OCI-LY1 (cell line): ENCODE results near the gene GAK.

ENCODE experiments used
- EZH2 ChIP-seq: fragments of 200-600 bp; sonication (generic), shearing (Covaris generic); IDR thresholded peaks from 2 replicates; pipeline ENCODE4 v1.8.0; 2017; ENCODE audit warnings: borderline replicate concordance, mixed run types, mild to moderate bottlenecking, antibody characterized with exemption, low read length, moderate library complexity, mixed read lengths
- TF ChIP-seq, protein P1 (sequence below): fragments of 200-600 bp; sonication (generic), shearing (Covaris generic); IDR thresholded peaks from 2 replicates; pipeline ENCODE4 v1.5.1; 2017; ENCODE audit warnings: mild to moderate bottlenecking, antibody characterized with exemption, low read length, moderate library complexity, mixed read lengths

DNA sequence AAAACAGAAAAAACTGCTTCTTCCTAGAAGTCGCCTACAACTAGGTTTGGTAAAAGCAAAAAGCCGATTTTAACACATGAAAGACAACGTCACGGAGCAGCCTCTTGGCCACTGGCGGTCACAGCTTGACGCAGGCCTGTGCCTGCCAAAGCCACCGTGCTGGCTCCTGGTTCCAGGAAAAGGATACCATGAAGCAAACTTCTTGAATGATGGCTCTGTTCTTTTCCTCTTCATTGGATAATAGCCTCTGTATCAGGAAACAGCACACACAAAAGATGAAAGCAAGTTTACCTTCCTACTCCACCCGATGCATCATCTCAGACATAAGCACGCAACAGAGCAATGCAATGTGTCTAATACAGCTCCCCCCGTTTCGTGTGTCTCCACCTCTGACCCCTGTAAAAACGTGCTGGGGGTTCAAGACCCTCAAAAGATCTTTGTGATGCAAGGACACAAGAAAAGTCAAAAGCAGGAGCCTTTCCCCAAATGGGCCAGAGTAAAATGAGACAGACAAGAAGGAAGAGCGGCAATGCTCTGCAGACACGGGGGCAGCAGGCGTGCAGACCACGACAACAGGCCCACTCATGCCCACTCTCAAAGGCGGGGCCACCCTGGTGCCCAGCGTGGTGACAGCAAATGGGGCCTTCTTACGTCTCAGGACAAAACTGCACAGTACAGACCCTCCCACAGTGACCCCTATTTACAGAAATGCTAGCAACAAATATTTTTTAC is 19.4 kb downstream of the GAK start:
- TF ChIP-seq, protein P1, sequence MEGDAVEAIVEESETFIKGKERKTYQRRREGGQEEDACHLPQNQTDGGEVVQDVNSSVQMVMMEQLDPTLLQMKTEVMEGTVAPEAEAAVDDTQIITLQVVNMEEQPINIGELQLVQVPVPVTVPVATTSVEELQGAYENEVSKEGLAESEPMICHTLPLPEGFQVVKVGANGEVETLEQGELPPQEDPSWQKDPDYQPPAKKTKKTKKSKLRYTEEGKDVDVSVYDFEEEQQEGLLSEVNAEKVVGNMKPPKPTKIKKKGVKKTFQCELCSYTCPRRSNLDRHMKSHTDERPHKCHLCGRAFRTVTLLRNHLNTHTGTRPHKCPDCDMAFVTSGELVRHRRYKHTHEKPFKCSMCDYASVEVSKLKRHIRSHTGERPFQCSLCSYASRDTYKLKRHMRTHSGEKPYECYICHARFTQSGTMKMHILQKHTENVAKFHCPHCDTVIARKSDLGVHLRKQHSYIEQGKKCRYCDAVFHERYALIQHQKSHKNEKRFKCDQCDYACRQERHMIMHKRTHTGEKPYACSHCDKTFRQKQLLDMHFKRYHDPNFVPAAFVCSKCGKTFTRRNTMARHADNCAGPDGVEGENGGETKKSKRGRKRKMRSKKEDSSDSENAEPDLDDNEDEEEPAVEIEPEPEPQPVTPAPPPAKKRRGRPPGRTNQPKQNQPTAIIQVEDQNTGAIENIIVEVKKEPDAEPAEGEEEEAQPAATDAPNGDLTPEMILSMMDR, result no peak
- TF ChIP-seq EZH2, result no peak
